ENCODE measurements around the gene CEACAM8. TPM values are rescaled to one million over a fixed set of nuclear protein-coding genes. Genes with fewer than 3 reads are reported as not detected.

CEACAM8 gene
- total and polyA plus RNA-seq, 2 experiments from 2014 or later = not detected

DNA sequence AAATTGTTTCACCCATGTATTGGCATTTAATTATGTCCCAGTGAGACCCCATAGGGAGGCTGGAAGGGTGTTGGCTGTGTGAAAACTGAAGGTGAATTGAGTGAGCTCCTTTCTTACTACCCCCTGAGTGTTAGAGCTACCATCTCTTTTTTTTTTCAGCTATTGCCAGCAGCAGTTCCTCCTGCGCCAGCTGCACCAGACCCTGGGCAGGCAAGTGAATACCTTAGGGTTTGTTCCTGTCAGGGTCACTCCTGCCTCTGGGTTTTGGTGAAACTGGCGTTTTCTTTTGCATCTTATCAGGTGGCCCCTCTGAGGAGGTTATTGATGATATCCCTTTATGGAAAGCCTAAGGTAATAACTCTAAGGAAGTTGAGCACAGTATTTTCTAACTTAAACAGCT is 25.5 kb downstream of the CEACAM8 start:
- no peak for TF ChIP-seq EZH2 (IDR thresholded peaks at IDR 0.05; ENCODE audit: insufficient read depth, poor library complexity, severe bottlenecking)
- TF ChIP-seq EZH2phosphoT487 (IDR thresholded peaks at IDR 0.05; ENCODE audit: insufficient read depth, low read depth) = no peak
- DNase-seq = no peak
- H3K4me1 ChIP-seq (ENCODE audit: insufficient read depth) = no peaks in the 10 kb centered on the region
- no peak overlapping the region for H3K27ac ChIP-seq
- no peaks in the 10 kb centered on the region for H3F3A ChIP-seq (ENCODE audit: insufficient read depth)
- H3K36me3 ChIP-seq (ENCODE audit: low read depth) = no peaks in the 10 kb centered on the region
- H3K9ac ChIP-seq = no peak overlapping the region
- H3K4me3 ChIP-seq = no peak overlapping the region
- no peaks in the 10 kb centered on the region for H3K79me2 ChIP-seq (ENCODE audit: insufficient read depth)
- no peaks in the 10 kb centered on the region for H3K9me3 ChIP-seq (ENCODE audit: low read depth)
- H4K20me1 ChIP-seq (ENCODE audit: insufficient read depth) = no peaks in the 10 kb centered on the region
- no peaks in the 10 kb centered on the region for H3K9me2 ChIP-seq (ENCODE audit: insufficient read depth)
- 47 to 49% methylated on average over 2 of the region's 2 CpGs for WGBS, 2 experiments (ENCODE audit: low coverage in 1 of 2, low lambda C conversion rate in 2 of 2, missing lambda C conversion rate in 2 of 2)
- H3K4me2 ChIP-seq (ENCODE audit: unreplicated experiment) = no peak overlapping the region
- H3K27me3 ChIP-seq (replicated peaks; ENCODE audit: insufficient read depth) = peaks cover 69% of the 10 kb centered on the region
- no peak overlapping the region for H2AFZ ChIP-seq
- in situ Hi-C loops (cut with MboI) = no loop called here

- DNase-seq = no peak
- Histone ChIP-seq H3K4me2 (ENCODE audit: unreplicated experiment) (no peak overlapping the region), H3K79me2 (ENCODE audit: insufficient read depth) (no peaks in the 10 kb centered on the region), H3K4me1 (ENCODE audit: insufficient read depth) (no peaks in the 10 kb centered on the region), H3F3A (ENCODE audit: insufficient read depth) (no peaks in the 10 kb centered on the region), H3K27me3 (replicated peaks; ENCODE audit: insufficient read depth) (peaks cover 59% of the 10 kb centered on the region), H3K9me3 (ENCODE audit: low read depth) (no peaks in the 10 kb centered on the region), H3K9ac (no peak overlapping the region), H4K20me1 (ENCODE audit: insufficient read depth) (no peaks in the 10 kb centered on the region), H3K4me3 (no peak overlapping the region), H3K9me2 (ENCODE audit: insufficient read depth) (no peaks in the 10 kb centered on the region), H3K27ac (no peak overlapping the region), H3K36me3 (ENCODE audit: low read depth) (no peaks in the 10 kb centered on the region), H2AFZ (no peak overlapping the region)
- TF ChIP-seq EZH2phosphoT487 (IDR thresholded peaks at IDR 0.05; ENCODE audit: insufficient read depth, low read depth) = no peak
- no peak for TF ChIP-seq EZH2 (IDR thresholded peaks at IDR 0.05; ENCODE audit: insufficient read depth, poor library complexity, severe bottlenecking)
- 40 to 41% methylated on average over 4 of the region's 4 CpGs for WGBS, 2 experiments (ENCODE audit: low coverage in 1 of 2, low lambda C conversion rate in 2 of 2, missing lambda C conversion rate in 2 of 2)
- in situ Hi-C loops (cut with MboI) = no loop called here
Measured at GRCh38 chr19:42568006-42568405, 26.7 kb downstream of the CEACAM8 start.

- Histone ChIP-seq H3K36me3 (ENCODE audit: low read depth) (no peaks in the 10 kb centered on the region), H3F3A (ENCODE audit: insufficient read depth) (no peaks in the 10 kb centered on the region), H3K9me2 (ENCODE audit: insufficient read depth) (no peaks in the 10 kb centered on the region), H3K4me1 (ENCODE audit: insufficient read depth) (no peaks in the 10 kb centered on the region), H4K20me1 (ENCODE audit: insufficient read depth) (no peaks in the 10 kb centered on the region), H3K79me2 (ENCODE audit: insufficient read depth) (no peaks in the 10 kb centered on the region), H3K4me2 (ENCODE audit: unreplicated experiment) (no peak overlapping the region), H2AFZ (no peak overlapping the region), H3K27ac (no peak overlapping the region), H3K9ac (no peak overlapping the region), H3K4me3 (no peak overlapping the region), H3K27me3 (replicated peaks; ENCODE audit: insufficient read depth) (peaks cover 59% of the 10 kb centered on the region), H3K9me3 (ENCODE audit: low read depth) (no peaks in the 10 kb centered on the region)
- no peak for DNase-seq
- in situ Hi-C loops (cut with MboI) = no loop called here
- TF ChIP-seq EZH2 (IDR thresholded peaks at IDR 0.05; ENCODE audit: insufficient read depth, poor library complexity, severe bottlenecking) (no peak), EZH2phosphoT487 (IDR thresholded peaks at IDR 0.05; ENCODE audit: insufficient read depth, low read depth) (no peak)
- WGBS, 2 experiments (ENCODE audit: low coverage in 1 of 2, low lambda C conversion rate in 2 of 2, missing lambda C conversion rate in 2 of 2) = 80 to 87% methylated on average over 4 of the region's 4 CpGs
Measured at GRCh38 chr19:42567567-42567966, 27.2 kb downstream of the CEACAM8 start.

DNA sequence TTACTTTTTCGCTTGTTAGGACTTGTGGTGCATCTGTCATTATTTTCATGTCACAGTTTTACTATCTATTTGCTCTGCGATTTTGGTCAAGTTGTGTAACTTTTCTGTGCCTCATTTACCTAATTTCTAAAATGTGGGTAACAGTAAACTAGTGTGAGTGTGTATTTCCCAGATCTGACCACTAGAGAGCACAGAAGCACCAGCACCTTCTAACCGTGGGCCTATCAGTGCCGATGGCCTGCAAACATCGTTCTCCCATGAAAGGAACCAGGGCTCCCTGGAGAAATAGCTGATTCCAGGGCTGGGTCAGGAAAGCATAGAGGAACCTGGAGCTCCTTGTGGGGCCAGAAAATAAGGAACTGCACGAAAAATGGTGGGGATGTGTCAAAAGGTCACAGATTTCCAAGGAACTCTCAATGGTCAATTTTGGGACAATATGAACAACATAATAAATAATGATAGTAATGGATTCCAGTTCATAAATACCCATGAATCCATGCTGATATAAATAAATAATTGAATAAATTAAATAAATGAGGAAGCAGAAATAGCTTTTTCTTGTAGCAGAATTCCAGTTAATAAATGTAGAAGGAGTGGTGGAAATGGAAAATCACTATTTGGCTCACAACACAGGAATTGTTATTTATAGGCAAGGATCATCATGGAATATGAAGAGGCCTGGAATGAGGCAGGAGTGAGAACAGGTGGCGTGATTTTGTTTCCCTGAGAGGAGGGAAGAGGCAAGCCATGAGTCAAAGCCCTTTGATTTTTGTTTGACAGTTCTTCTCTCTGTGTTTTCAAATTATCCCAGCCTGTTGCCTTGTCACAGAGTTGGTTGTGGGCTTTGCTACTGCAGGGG is 31.1 kb downstream of the CEACAM8 start:
- H3K4me2 ChIP-seq (ENCODE audit: unreplicated experiment) = no peak overlapping the region
- 9 to 10% methylated on average over 7 of the region's 7 CpGs for WGBS, 2 experiments (ENCODE audit: low coverage in 1 of 2, low lambda C conversion rate in 2 of 2, missing lambda C conversion rate in 2 of 2)
- TF ChIP-seq EZH2phosphoT487 (IDR thresholded peaks at IDR 0.05; ENCODE audit: insufficient read depth, low read depth) (no peak), EZH2 (IDR thresholded peaks at IDR 0.05; ENCODE audit: insufficient read depth, poor library complexity, severe bottlenecking) (no peak)
- H2AFZ ChIP-seq = no peak overlapping the region
- no peaks in the 10 kb centered on the region for H3K36me3 ChIP-seq (ENCODE audit: low read depth)
- in situ Hi-C loops (cut with MboI) = no loop called here
- no peaks in the 10 kb centered on the region for H3K9me2 ChIP-seq (ENCODE audit: insufficient read depth)
- no peaks in the 10 kb centered on the region for H3F3A ChIP-seq (ENCODE audit: insufficient read depth)
- no peak overlapping the region for H3K9ac ChIP-seq
- H3K9me3 ChIP-seq (ENCODE audit: low read depth) = no peaks in the 10 kb centered on the region
- H3K27ac ChIP-seq = no peak overlapping the region
- H4K20me1 ChIP-seq (ENCODE audit: insufficient read depth) = no peaks in the 10 kb centered on the region
- peak; percentile 71 for DNase-seq
- no peak overlapping the region for H3K4me3 ChIP-seq
- no peaks in the 10 kb centered on the region for H3K79me2 ChIP-seq (ENCODE audit: insufficient read depth)
- no peaks in the 10 kb centered on the region for H3K4me1 ChIP-seq (ENCODE audit: insufficient read depth)
- peaks cover 71% of the 10 kb centered on the region for H3K27me3 ChIP-seq (replicated peaks; ENCODE audit: insufficient read depth)

Measured in GM23248 (cell line).